ENCODE data around the gene TGM2.
"Not testable (repeated sequence)": the region's sequence is repeated elsewhere in the genome, so short reads cannot be mapped to it uniquely, and the experiment has no call there.

TGM2 gene

GRCh38 chr20:38111366-38112232 is 53.5 kb downstream of the TGM2 start:
- no peak for DNase-seq

- DNase-seq: no peak
Measured at GRCh38 chr20:38110525-38111178, 54.4 kb downstream of the TGM2 start.

- DNase-seq: no peak
Measured at GRCh38 chr20:38109591-38110524, 55.2 kb downstream of the TGM2 start.

- DNase-seq: no peak
Measured at GRCh38 chr20:38108986-38109541, 56.0 kb downstream of the TGM2 start.

GRCh38 chr20:38108438-38108985 is 56.6 kb downstream of the TGM2 start:
- no peak for DNase-seq

GRCh38 chr20:38107916-38108315 is 57.2 kb downstream of the TGM2 start:
- DNase-seq: not testable (repeated sequence)

- DNase-seq: not testable (repeated sequence)
Measured at GRCh38 chr20:38107386-38107785, 57.7 kb downstream of the TGM2 start.

GRCh38 chr20:38106461-38106860 is 58.6 kb downstream of the TGM2 start:
- no peak for DNase-seq

GRCh38 chr20:38104285-38104684 is 60.8 kb downstream of the TGM2 start:
- DNase-seq: peak in 1 of 3 experiments; percentile 36

GRCh38 chr20:38102206-38102605 is 62.9 kb downstream of the TGM2 start:
- DNase-seq: not testable (repeated sequence)

GRCh38 chr20:38098952-38099351 is 66.1 kb downstream of the TGM2 start:
- no peak for DNase-seq

- DNase-seq: no peak
Measured at GRCh38 chr20:38095017-38095686, 69.9 kb downstream of the TGM2 start.

- no peak for DNase-seq
Measured at GRCh38 chr20:38094373-38094891, 70.6 kb downstream of the TGM2 start.

- no peak for DNase-seq
Measured at GRCh38 chr20:38093641-38094077, 71.4 kb downstream of the TGM2 start.

- no peak for DNase-seq
Measured at GRCh38 chr20:38092915-38093314, 72.2 kb downstream of the TGM2 start.

GRCh38 chr20:38092260-38092857 is 72.7 kb downstream of the TGM2 start:
- DNase-seq: no peak

GRCh38 chr20:38091441-38092216 is 73.4 kb downstream of the TGM2 start:
- DNase-seq: no peak

GRCh38 chr20:38090061-38090460 is 75.0 kb downstream of the TGM2 start:
- DNase-seq: no peak

- no peak for DNase-seq
Measured at GRCh38 chr20:38089500-38089899, 75.6 kb downstream of the TGM2 start.

- DNase-seq: no peak
Measured at GRCh38 chr20:38085026-38085425, 80.0 kb downstream of the TGM2 start.
